NB4 (cell line): ENCODE data around the gene SART3.
A peak's percentile ranks its signal among the peaks of the same experiment; 100 is the strongest.

ENCODE experiments used
- DNase-seq: peaks from one replicate; pipeline ENCODE4 v3.0.0; 2010; ENCODE audit warnings: low read depth
- H3K4me3 ChIP-seq: one replicate; pipeline ENCODE4 v1.5.1; 2011; ENCODE audit warnings: mild to moderate bottlenecking, low read depth, low read length, moderate library complexity
- CTCF ChIP-seq: IDR thresholded peaks from one replicate; pipeline ENCODE4 v1.5.1; 2012; ENCODE audit warnings: low read depth, low read length
- MYC ChIP-seq: IDR thresholded peaks from 2 replicates; pipeline ENCODE4 v1.6.1; 2011; ENCODE audit warnings: low read depth, low read length
- POLR2A ChIP-seq: IDR thresholded peaks from 2 replicates; pipeline ENCODE4 v1.6.1; 2011; ENCODE audit warnings: mild to moderate bottlenecking; ENCODE audit not compliant: insufficient read length; ENCODE audit errors: extremely low read depth
- TF ChIP-seq, protein P1 (sequence below): IDR thresholded peaks from 2 replicates; pipeline ENCODE4 v1.6.1; 2011; ENCODE audit warnings: low read depth, low read length

Gene SART3

DNA sequence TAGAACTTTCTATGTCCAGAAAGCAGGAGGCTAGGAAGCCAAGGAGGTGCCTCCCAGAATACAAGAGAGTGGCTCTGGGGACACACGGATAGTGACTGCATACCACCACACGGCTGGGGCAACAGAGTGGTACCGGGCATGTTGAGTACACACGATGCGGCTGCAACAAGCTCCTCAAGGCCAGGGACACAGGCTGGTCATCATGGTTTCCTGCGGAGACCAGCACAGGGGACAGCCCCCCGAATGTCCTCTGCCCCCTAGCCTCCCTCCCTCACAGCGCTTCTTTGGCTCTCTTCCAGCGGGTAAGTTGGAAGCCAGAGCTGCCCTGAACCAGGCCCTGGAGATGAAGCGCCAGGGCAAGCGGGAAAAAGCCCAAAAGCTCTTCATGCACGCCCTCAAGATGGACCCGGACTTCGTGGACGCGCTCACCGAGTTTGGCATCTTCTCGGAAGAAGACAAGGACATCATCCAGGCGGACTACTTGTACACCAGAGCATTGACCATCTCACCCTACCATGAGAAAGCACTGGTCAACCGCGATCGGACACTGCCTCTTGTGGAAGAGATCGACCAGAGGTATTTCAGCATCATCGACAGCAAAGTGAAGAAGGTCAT lies 42.8 kb downstream of the SART3 start:
- no peak for DNase-seq
- H3K4me3 ChIP-seq, result no peak overlapping the region
- TF ChIP-seq MYC, result no peak

DNA sequence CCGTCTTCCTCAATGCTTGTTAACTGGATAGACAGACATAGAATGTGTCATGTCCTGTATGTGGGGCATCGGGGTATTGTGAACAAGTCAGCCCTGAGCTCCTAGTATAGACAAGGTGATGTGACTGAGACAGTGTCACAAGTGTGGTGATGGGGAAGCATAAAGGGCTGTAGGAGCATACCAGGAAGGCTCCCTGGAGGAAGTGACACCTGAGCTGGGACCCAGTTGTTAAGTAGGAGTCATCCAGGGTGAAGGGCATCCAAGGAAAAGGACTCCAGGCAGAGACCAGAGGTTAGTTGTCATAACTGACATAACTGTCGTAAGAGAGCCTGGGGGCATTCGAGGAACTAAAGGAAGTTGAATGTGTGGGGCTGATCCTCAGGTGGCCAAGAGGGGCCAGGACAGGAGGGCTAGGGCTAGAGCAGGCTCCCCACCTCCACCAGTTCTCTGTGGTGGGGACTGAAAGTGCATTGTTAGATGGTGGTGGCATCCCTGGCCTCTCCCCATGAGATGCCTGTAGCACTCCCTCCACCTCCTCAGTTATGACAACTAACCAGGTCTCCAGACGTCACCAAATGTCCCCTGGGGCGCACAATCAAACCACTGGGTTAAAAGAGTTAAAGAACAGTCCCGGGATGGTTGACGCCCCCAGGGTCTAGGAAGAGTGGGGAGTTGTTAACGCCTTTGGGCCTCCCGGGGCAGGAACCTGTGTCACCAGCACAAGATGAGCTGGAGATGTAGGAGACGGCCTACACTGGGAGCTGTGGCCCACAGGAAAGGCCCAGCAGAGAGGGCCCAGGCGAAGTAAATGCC lies 43.5 kb downstream of the SART3 start:
- TF ChIP-seq MYC, result no peak
- TF ChIP-seq, protein P1, sequence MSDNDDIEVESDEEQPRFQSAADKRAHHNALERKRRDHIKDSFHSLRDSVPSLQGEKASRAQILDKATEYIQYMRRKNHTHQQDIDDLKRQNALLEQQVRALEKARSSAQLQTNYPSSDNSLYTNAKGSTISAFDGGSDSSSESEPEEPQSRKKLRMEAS, result no peak
- peak; percentile 23 for DNase-seq
- H3K4me3 ChIP-seq, result no peak overlapping the region

DNA sequence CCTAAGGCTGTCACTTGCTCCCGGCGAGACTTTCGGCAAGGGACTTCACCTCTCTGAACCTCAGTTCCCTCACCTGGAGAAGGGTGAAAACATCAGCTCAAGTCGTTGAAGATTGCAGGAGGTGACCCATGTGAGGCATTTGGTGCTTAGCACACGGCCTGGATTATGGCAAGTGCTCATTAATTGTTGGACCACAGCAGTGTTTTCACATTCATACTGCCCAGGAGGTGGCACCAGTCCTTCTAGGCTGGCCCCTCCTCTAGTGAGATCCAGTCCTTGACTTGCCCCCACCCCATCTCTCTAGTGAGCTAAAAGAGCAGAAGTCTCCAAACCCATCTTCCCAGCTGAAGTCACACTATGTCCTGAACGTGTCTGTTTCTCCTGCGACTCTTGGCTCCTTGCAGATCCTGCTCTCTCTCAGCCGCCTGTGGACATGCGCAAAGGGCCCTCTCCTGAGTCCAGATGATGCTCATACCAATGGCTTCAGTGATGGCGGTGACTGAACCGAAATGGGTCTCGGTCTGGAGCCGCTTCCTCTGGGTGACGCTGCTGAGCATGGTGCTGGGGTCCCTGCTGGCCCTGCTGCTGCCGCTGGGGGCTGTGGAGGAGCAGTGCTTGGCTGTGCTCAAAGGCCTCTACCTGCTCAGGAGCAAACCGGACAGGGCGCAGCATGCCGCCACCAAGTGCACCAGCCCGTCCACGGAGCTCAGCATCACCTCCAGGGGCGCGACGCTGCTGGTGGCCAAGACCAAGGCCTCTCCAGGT lies 44.3 kb downstream of the SART3 start:
- TF ChIP-seq POLR2A, result no peak
- TF ChIP-seq MYC, result 0 out of 2 replicates have a peak, but pooled peaks have one; percentile 8
- TF ChIP-seq, protein P1, result no peak
- peak; percentile 23 for TF ChIP-seq CTCF
- peak overlapping the region; percentile 82 for H3K4me3 ChIP-seq
- peak; percentile 62 for DNase-seq

- peak overlapping the region; percentile 82 for H3K4me3 ChIP-seq
- peak; percentile 49 for DNase-seq
- TF ChIP-seq POLR2A (no peak), CTCF (no peak), MYC (no peak)
- TF ChIP-seq, protein P1, result no peak
Measured at GRCh38 chr12:108515916-108516315, 45.1 kb downstream of the SART3 start.

DNA sequence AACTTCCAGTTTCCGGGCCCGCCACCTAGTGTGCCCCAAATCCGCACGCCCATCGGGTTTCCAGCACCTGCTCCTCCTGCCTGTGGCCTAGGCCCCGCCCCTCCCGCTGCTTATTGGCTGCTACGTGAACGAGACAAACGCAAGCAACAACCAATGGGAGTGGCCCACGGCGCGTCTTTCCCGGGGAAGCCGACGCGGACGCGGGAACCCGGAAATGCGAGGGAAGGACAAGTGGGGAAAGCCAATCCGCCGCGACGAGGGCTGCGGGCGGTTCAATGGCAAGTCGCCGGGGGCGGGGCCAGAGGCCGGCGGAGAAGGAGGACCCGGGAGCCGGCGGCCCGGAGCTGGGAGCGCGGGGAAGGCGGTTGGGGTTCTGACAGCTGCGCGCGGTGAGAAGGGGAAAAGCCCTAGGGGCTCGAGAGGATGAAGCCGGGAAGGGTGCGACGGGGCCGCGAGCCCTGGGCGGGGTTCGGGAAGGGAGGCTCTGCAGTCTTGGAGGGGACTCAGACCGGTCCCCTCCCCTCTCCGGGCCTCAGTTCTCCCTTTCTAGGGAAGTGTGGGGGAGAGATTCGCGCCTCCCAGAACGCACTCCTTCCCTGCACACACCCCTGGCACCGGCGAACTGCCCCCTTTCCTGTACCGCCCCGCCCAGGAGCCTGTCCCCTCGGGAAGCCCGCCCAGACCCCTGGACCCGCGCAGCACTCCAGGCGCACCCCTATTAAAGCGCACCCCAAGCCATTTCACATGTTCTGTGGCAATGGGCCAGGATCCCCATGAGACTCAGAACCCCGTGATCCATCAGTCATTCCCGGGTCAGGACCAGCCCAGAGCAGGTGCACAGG lies 45.8 kb downstream of the SART3 start, which contains the start of gene FICD:
Gene FICD, plus strand, starts transcription at position 305 of the 842 bp plus-strand sequence. CDS start 1,696 bp downstream, outside the sequence.
- peak; percentile 100 for DNase-seq
- H3K4me3 ChIP-seq, result peak within 1 kb of the TSS; percentile 82

More for the DNA sequence above, 45.8 kb downstream of the SART3 start, which contains the start of gene FICD:
- peak; percentile 49 for TF ChIP-seq POLR2A
- TF ChIP-seq, protein P1, result no peak
- TF ChIP-seq CTCF, result no peak
- no peak; the same call in 1 of the 2 replicates for TF ChIP-seq MYC
